Vagina (tissue), 2 donors: ENCODE results near the gene GPR108. TPM values are rescaled to one million over a fixed set of nuclear protein-coding genes. Genes with fewer than 3 reads are reported as not detected.
"Not testable (repeated sequence)": the region's sequence is repeated elsewhere in the genome, so short reads cannot be mapped to it uniquely, and the experiment has no call there.

Experiments used
- DNase-seq, 2 donors: peaks; one replicate each; pipeline ENCODE4 v3.0.0-alpha.2; 2017; ENCODE audit errors: extremely low spot score in 2 of 2
- H3K27ac ChIP-seq: fragments of 200-600 bp; sonication (generic); one replicate; pipeline ENCODE4 v1.5.1; 2019
- H3K27me3 ChIP-seq: fragments of 200-600 bp; sonication (generic); one replicate; pipeline ENCODE4 v1.5.1; 2019
- H3K36me3 ChIP-seq, 2 donors: fragments of 200-600 bp; sonication (generic); one replicate each; pipeline ENCODE4 v1.5.1; 2017 to 2019
- H3K4me1 ChIP-seq: fragments of 200-600 bp; sonication (generic); one replicate; pipeline ENCODE4 v1.5.1; 2019
- H3K4me3 ChIP-seq, 2 donors: fragments of 200-600 bp; sonication (generic); 1 replicate in 1 of 2; 2 replicates in 1 of 2; pipeline ENCODE4 v1.5.1; 2016 to 2019
- H3K9me3 ChIP-seq: fragments of 200-600 bp; sonication (generic); one replicate; pipeline ENCODE4 v1.5.1; 2019
- CTCF ChIP-seq, 3 experiments: fragments of 450-650 bp in 2 of 3; fragments of 200-600 bp in 1 of 3; sonication (generic) in 1 of 3; IDR thresholded peaks; one replicate each; pipeline ENCODE4 v1.5.1; 2017 to 2019; ENCODE audit warnings: antibody characterized with exemption in 3 of 3, mild to moderate bottlenecking in 2 of 3, moderate library complexity in 2 of 3
- POLR2A ChIP-seq, 2 donors: fragments of 450-650 bp; IDR thresholded peaks; one replicate each; pipeline ENCODE4 v1.6.1; 2017; ENCODE audit warnings: antibody characterized with exemption in 2 of 2, mild to moderate bottlenecking in 2 of 2, moderate library complexity in 2 of 2
- POLR2AphosphoS5 ChIP-seq, 2 donors: sonication (generic); formaldehyde crosslinking; IDR thresholded peaks; one replicate each; pipeline ENCODE4 v1.9.0; 2017; ENCODE audit warnings: antibody characterized with exemption in 2 of 2, mild to moderate bottlenecking in 2 of 2, low read depth in 1 of 2; ENCODE audit not compliant: insufficient read depth in 1 of 2
- intact Hi-C: fragments of 100-400 bp; cut with DNase I; formaldehyde crosslinking; loops from one replicate; pipeline ENCODE4 v1.15.1; 2023
- total RNA-seq: library from RNA; depleted of rRNA; stranded (reverse); fragments of >200 nt; gene quantifications from one replicate; pipeline ENCODE4 v1.2.3, GENCODE V29; 2016

Gene GPR108
- total RNA-seq, 1 donor from 2014 or later = 62.9 TPM

GRCh38 chr19:6766357-6767080 lies 29.1 kb upstream of the GPR108 start:
- Histone ChIP-seq H3K27ac (peak overlapping the region; percentile 62), H3K27me3 (peaks cover 6% of the 10 kb centered on the region)
- intact Hi-C loops = no loop called here

GRCh38 chr19:6765738-6766356 lies 28.5 kb upstream of the GPR108 start:
- Histone ChIP-seq H3K9me3 (no peaks in the 10 kb centered on the region), H3K36me3 (no peaks in the 10 kb centered on the region), H3K27ac (peak overlapping the region; percentile 62), H3K4me3 (peak overlapping the region in 1 of 2 donors; percentile 48), H3K4me1 (peaks cover 11% of the 10 kb centered on the region), H3K27me3 (peaks cover 6% of the 10 kb centered on the region)
- no peak for DNase-seq
- intact Hi-C loops = no loop called here
- no peak for TF ChIP-seq CTCF (IDR thresholded peaks at IDR 0.05)
- TF ChIP-seq POLR2AphosphoS5 (IDR thresholded peaks at IDR 0.05; ENCODE audit: insufficient read depth in 1 of 2, low read depth in 1 of 2) = peak; percentile 55 to 59
- TF ChIP-seq POLR2A (IDR thresholded peaks at IDR 0.05) = no peak

More at GRCh38 chr19:6766357-6767080, 29.1 kb upstream of the GPR108 start:
- H3K4me1 ChIP-seq = peaks cover 11% of the 10 kb centered on the region
- TF ChIP-seq POLR2A (IDR thresholded peaks at IDR 0.05) (no peak), POLR2AphosphoS5 (IDR thresholded peaks at IDR 0.05; ENCODE audit: insufficient read depth in 1 of 2, low read depth in 1 of 2) (peak in 1 of 2 donors; percentile 7)
- no peaks in the 10 kb centered on the region for H3K9me3 ChIP-seq
- peak overlapping the region; percentile 38 to 48 for H3K4me3 ChIP-seq
- H3K36me3 ChIP-seq = no peaks in the 10 kb centered on the region
- no peak for DNase-seq

GRCh38 chr19:6762253-6762797 lies 24.9 kb upstream of the GPR108 start:
- H3K9me3 ChIP-seq, H3K4me3 ChIP-seq, DNase-seq, intact Hi-C loops, H3K27ac ChIP-seq, H3K36me3 ChIP-seq, H3K4me1 ChIP-seq, H3K27me3 ChIP-seq: not testable (repeated sequence)

GRCh38 chr19:6761053-6761676 lies 23.8 kb upstream of the GPR108 start:
- no peak for TF ChIP-seq CTCF (IDR thresholded peaks at IDR 0.05)
- TF ChIP-seq POLR2A (IDR thresholded peaks at IDR 0.05) = no peak
- no peak for TF ChIP-seq POLR2AphosphoS5 (IDR thresholded peaks at IDR 0.05; ENCODE audit: insufficient read depth in 1 of 2, low read depth in 1 of 2)
- no peaks in the 10 kb centered on the region for H3K27me3 ChIP-seq
- no peaks in the 10 kb centered on the region for H3K36me3 ChIP-seq
- H3K9me3 ChIP-seq = no peaks in the 10 kb centered on the region
- no peak overlapping the region for H3K27ac ChIP-seq
- H3K4me3 ChIP-seq = no peak overlapping the region
- intact Hi-C loops = no loop called here
- no peaks in the 10 kb centered on the region for H3K4me1 ChIP-seq
- DNase-seq = no peak

- no peaks in the 10 kb centered on the region for H3K36me3 ChIP-seq
- TF ChIP-seq POLR2A (IDR thresholded peaks at IDR 0.05) (no peak), CTCF (IDR thresholded peaks at IDR 0.05) (no peak), POLR2AphosphoS5 (IDR thresholded peaks at IDR 0.05; ENCODE audit: insufficient read depth in 1 of 2, low read depth in 1 of 2) (no peak)
Observed at GRCh38 chr19:6760606-6761005, 23.2 kb upstream of the GPR108 start.

More at GRCh38 chr19:6760606-6761005, 23.2 kb upstream of the GPR108 start:
- Histone ChIP-seq H3K27me3 (no peaks in the 10 kb centered on the region), H3K4me3 (no peak overlapping the region), H3K9me3 (no peaks in the 10 kb centered on the region), H3K4me1 (no peaks in the 10 kb centered on the region), H3K27ac (no peak overlapping the region)
- DNase-seq = no peak
- intact Hi-C loops = no loop called here
